GM12872 (cell line): ENCODE data around the gene VMO1.

ENCODE experiments used
- CTCF ChIP-seq: IDR thresholded peaks from 3 replicates; pipeline ENCODE4 v1.5.1; 2011; ENCODE audit warnings: low read depth, mild to moderate bottlenecking, low read length, moderate library complexity; ENCODE audit not compliant: insufficient read depth

Gene VMO1

GRCh38 chr17:4786106-4786511 lies at the start of gene VMO1:
VMO1 (minus strand) TSS chr17:4786364; CDS start chr17:4786352, 12 bp downstream.
- no peak for TF ChIP-seq CTCF

- TF ChIP-seq CTCF, result no peak
Measured at GRCh38 chr17:4834681-4835020, 48.5 kb upstream of the VMO1 start.

- TF ChIP-seq CTCF, result no peak
Measured at GRCh38 chr17:4833941-4834680, 47.9 kb upstream of the VMO1 start.

- no peak for TF ChIP-seq CTCF
Measured at GRCh38 chr17:4833178-4833940, 47.2 kb upstream of the VMO1 start, which contains the start of gene MINK1. MINK1 (plus strand) TSS chr17:4833340; CDS start chr17:4833584, 244 bp downstream.

GRCh38 chr17:4827399-4827798 lies 41.2 kb upstream of the VMO1 start:
- no peak for TF ChIP-seq CTCF

GRCh38 chr17:4823373-4824089 lies 37.4 kb upstream of the VMO1 start:
- TF ChIP-seq CTCF, result no peak

- TF ChIP-seq CTCF, result no peak
Measured at GRCh38 chr17:4822835-4823234, 36.7 kb upstream of the VMO1 start.
